SK-N-SH (cell line): ENCODE data around the gene GRIN2A. TPM values are rescaled to one million over a fixed set of nuclear protein-coding genes. Genes with fewer than 3 reads are reported as not detected.

Experiments used
- CTCF ChIA-PET: fragments of 300-600, 350-600 bp; formaldehyde crosslinking; extraction: SDS; loops from one replicate; lab custom pipeline; 2021; lab: Yijun Ruan, JAX
- POLR2A ChIA-PET: fragments of 350-600 bp; sonication (Branson Sonifier 250); formaldehyde crosslinking; extraction: SDS; loops from one replicate; lab custom pipeline; 2020; ENCODE audit warnings: antibody characterized with exemption, inconsistent platforms; lab: Yijun Ruan, JAX
- DNase-seq: peaks from one replicate; pipeline ENCODE4 v3.0.0; 2012
- H2AFZ ChIP-seq: fragments of 200-600 bp; sonication (generic); 2 replicates; pipeline ENCODE4 v1.8.1; 2016; ENCODE audit warnings: antibody characterized with exemption, mild to moderate bottlenecking, low read depth
- H3F3A ChIP-seq: fragments of 200-600 bp; sonication (generic); replicated peaks from 2 replicates; pipeline ENCODE3; 2016; ENCODE audit warnings: antibody characterized with exemption, mild to moderate bottlenecking; ENCODE audit not compliant: insufficient read depth
- H3K27ac ChIP-seq, 2 experiments: fragments of 200-500 bp in 1 of 2; fragments of 200-600 bp in 1 of 2; sonication (Bioruptor generic) in 1 of 2; sonication (generic), shearing (Covaris generic) in 1 of 2; 2 replicates each; pipeline versions ENCODE4 v1.5.1 to v1.6.1; 2014 to 2016; ENCODE audit warnings: low read depth in 2 of 2, inconsistent platforms in 1 of 2, low read length in 1 of 2, mild to moderate bottlenecking in 1 of 2, mixed read lengths in 1 of 2
- H3K27me3 ChIP-seq: fragments of 200-600 bp; sonication (generic), shearing (Covaris generic); 2 replicates; pipeline ENCODE4 v1.6.1; 2016; ENCODE audit warnings: mixed run types; ENCODE audit not compliant: insufficient read depth
- H3K36me3 ChIP-seq, 2 experiments: fragments of 200-500 bp in 1 of 2; fragments of 200-600 bp in 1 of 2; sonication (Bioruptor generic) in 1 of 2; sonication (generic) in 1 of 2; replicated peaks in 1 of 2; 2 replicates each; pipeline versions ENCODE3 to v1.5.1; 2014 to 2016; ENCODE audit warnings: low read length in 1 of 2, mild to moderate bottlenecking in 1 of 2; ENCODE audit not compliant: insufficient read depth in 2 of 2, control insufficient read depth in 1 of 2
- H3K4me1 ChIP-seq, 2 experiments: fragments of 200-500 bp in 1 of 2; fragments of 200-600 bp in 1 of 2; sonication (Bioruptor generic) in 1 of 2; sonication (generic), shearing (Covaris generic) in 1 of 2; 2 replicates each; pipeline versions ENCODE4 v1.5.1 to v1.6.1; 2014 to 2016; ENCODE audit warnings: low read depth in 1 of 2, low read length in 1 of 2, mixed run types in 1 of 2; ENCODE audit not compliant: insufficient read depth in 2 of 2, control insufficient read depth in 1 of 2
- H3K4me2 ChIP-seq: fragments of 200-600 bp; sonication (generic), shearing (Covaris generic); 2 replicates; pipeline ENCODE4 v1.6.1; 2017; ENCODE audit warnings: mixed run types
- H3K4me3 ChIP-seq, 2 experiments: fragments of 200-500 bp in 1 of 2; fragments of 200-600 bp in 1 of 2; sonication (Bioruptor generic) in 1 of 2; sonication (generic), shearing (Covaris generic) in 1 of 2; 2 replicates each; pipeline versions ENCODE4 v1.5.1 to v1.8.1; 2014 to 2016; ENCODE audit warnings: low read depth in 2 of 2, inconsistent platforms in 1 of 2, low read length in 1 of 2, mild to moderate bottlenecking in 1 of 2, mixed read lengths in 1 of 2, moderate library complexity in 1 of 2
- H3K79me2 ChIP-seq: fragments of 200-600 bp; sonication (generic); 2 replicates; pipeline ENCODE4 v1.8.1; 2017; ENCODE audit warnings: mild to moderate bottlenecking; ENCODE audit not compliant: insufficient read depth
- H3K9ac ChIP-seq: fragments of 200-600 bp; sonication (generic); 2 replicates; pipeline ENCODE4 v1.6.1; 2017; ENCODE audit warnings: mixed run types
- H3K9me2 ChIP-seq: fragments of 200-600 bp; sonication (generic); 2 replicates; pipeline ENCODE4 v1.6.1; 2017; ENCODE audit warnings: mixed run types
- H3K9me3 ChIP-seq: fragments of 200-600 bp; sonication (generic); 2 replicates; pipeline ENCODE4 v1.6.1; 2017; ENCODE audit warnings: mixed run types, mild to moderate bottlenecking, moderate library complexity
- H4K20me1 ChIP-seq: fragments of 200-600 bp; sonication (generic); 2 replicates; pipeline ENCODE4 v1.6.1; 2017; ENCODE audit warnings: mild to moderate bottlenecking, mixed run types; ENCODE audit not compliant: insufficient read depth
- CHD2 ChIP-seq: fragments of 150-350 bp; IDR thresholded peaks from 2 replicates; pipeline ENCODE4 v1.6.1; 2018; ENCODE audit warnings: low read length; ENCODE audit not compliant: partially characterized antibody
- EP300 ChIP-seq, 2 experiments: IDR thresholded peaks; 2 replicates each; pipeline versions ENCODE4 v1.4.0 to v1.6.1; 2012; ENCODE audit warnings: borderline replicate concordance in 1 of 2, low read depth in 1 of 2, low read length in 1 of 2
- FOXJ3 ChIP-seq: sonication (generic); formaldehyde crosslinking; IDR thresholded peaks from 2 replicates; pipeline ENCODE4 v1.5.1; 2020; ENCODE audit warnings: mild to moderate bottlenecking, missing genetic modification reagents
- FOXM1 ChIP-seq: IDR thresholded peaks from 2 replicates; pipeline ENCODE4 v1.4.0; 2012; ENCODE audit warnings: low read depth, mild to moderate bottlenecking
- GATA2 ChIP-seq: sonication (generic); formaldehyde crosslinking; IDR thresholded peaks from 2 replicates; pipeline ENCODE4 v1.5.0; 2020; ENCODE audit warnings: mild to moderate bottlenecking, missing genetic modification reagents
- JUND ChIP-seq: IDR thresholded peaks from 2 replicates; pipeline ENCODE4 v1.4.0; 2012
- MXI1 ChIP-seq: IDR thresholded peaks from 2 replicates; pipeline ENCODE4 v1.6.1; 2012; ENCODE audit warnings: mild to moderate bottlenecking, low read depth, low read length, improper control_type of control experiment
- NRF1 ChIP-seq: IDR thresholded peaks from 2 replicates; pipeline ENCODE4 v1.6.1; 2012; ENCODE audit warnings: low read depth, mild to moderate bottlenecking, low read length
- POLR2AphosphoS5 ChIP-seq: IDR thresholded peaks from 2 replicates; pipeline ENCODE4 v1.6.1; 2012; ENCODE audit warnings: low read depth, low read length
- RAD21 ChIP-seq: IDR thresholded peaks from 2 replicates; pipeline ENCODE4 v1.6.1; 2012; ENCODE audit warnings: mild to moderate bottlenecking, low read length
- RCOR1 ChIP-seq: fragments of 150-350 bp; IDR thresholded peaks from 2 replicates; pipeline ENCODE4 v1.6.1; 2017; ENCODE audit warnings: antibody characterized with exemption, low read length
- RFX5 ChIP-seq: IDR thresholded peaks from 2 replicates; pipeline ENCODE4 v1.6.1; 2012; ENCODE audit warnings: mild to moderate bottlenecking, improper control_type of control experiment, low read length
- RXRA ChIP-seq: IDR thresholded peaks from 2 replicates; pipeline ENCODE4 v1.4.0; 2012; ENCODE audit warnings: low read depth, mild to moderate bottlenecking, borderline replicate concordance
- SIN3A ChIP-seq: IDR thresholded peaks from 2 replicates; pipeline ENCODE4 v1.6.1; 2012; ENCODE audit warnings: low read depth, mild to moderate bottlenecking, low read length, moderate library complexity, borderline replicate concordance
- TAF1 ChIP-seq: IDR thresholded peaks from 2 replicates; pipeline ENCODE4 v1.6.1; 2012; ENCODE audit warnings: low read depth, mild to moderate bottlenecking, low read length, moderate library complexity, borderline replicate concordance
- TCF12 ChIP-seq: IDR thresholded peaks from 2 replicates; pipeline ENCODE4 v1.4.0; 2012
- TEAD4 ChIP-seq: IDR thresholded peaks from 2 replicates; pipeline ENCODE4 v1.4.0; 2012; ENCODE audit warnings: mild to moderate bottlenecking, borderline replicate concordance; ENCODE audit not compliant: insufficient read depth
- YY1 ChIP-seq: IDR thresholded peaks from 2 replicates; pipeline ENCODE4 v1.4.0; 2012; ENCODE audit warnings: low read depth, mild to moderate bottlenecking
- WGBS: methylation state at CpG from one replicate; pipeline ENCODE4 v1.1.6; 2017; ENCODE audit warnings: low lambda C conversion rate; 5-methylcytosine and 5-hydroxymethylcytosine counted together
- polyA plus RNA-seq, 3 experiments: library from polyadenylated mRNA; depleted of rRNA; stranded (reverse); fragments of >200 nt; gene quantifications; 2 replicates each; pipeline ENCODE4 v1.2.3, GENCODE V29; 2012
- TF ChIP-seq, protein P1 (sequence below): fragments of 200-600 bp; sonication (generic); IDR thresholded peaks from 2 replicates; pipeline ENCODE4 v1.6.1; 2017; ENCODE audit warnings: antibody characterized with exemption, mild to moderate bottlenecking, moderate library complexity
- TF ChIP-seq, protein P2 (sequence below): fragments of 150-350 bp; IDR thresholded peaks from 2 replicates; pipeline ENCODE4 v1.6.1; 2016; ENCODE audit warnings: mild to moderate bottlenecking, low read depth, low read length
- TF ChIP-seq, protein P3 (sequence below): fragments of 150-350 bp; IDR thresholded peaks from 2 replicates; pipeline ENCODE4 v1.6.1; 2017; ENCODE audit warnings: antibody characterized with exemption, low read length, low read depth, borderline replicate concordance
- TF ChIP-seq, protein P4 (sequence below): IDR thresholded peaks from 2 replicates; pipeline ENCODE4; 2012
- TF ChIP-seq, protein P5 (sequence below): IDR thresholded peaks from 2 replicates; pipeline ENCODE4 v1.6.1; 2012; ENCODE audit warnings: mild to moderate bottlenecking, low read depth, low read length, moderate library complexity
- TF ChIP-seq, protein P6 (sequence below): IDR thresholded peaks from 2 replicates; pipeline ENCODE4 v1.4.0; 2012; ENCODE audit warnings: low read depth, borderline replicate concordance

The GRIN2A gene
- polyA plus RNA-seq, 1 of the 3 experiments (the other 2 are of a cell fraction), result not detected

DNA sequence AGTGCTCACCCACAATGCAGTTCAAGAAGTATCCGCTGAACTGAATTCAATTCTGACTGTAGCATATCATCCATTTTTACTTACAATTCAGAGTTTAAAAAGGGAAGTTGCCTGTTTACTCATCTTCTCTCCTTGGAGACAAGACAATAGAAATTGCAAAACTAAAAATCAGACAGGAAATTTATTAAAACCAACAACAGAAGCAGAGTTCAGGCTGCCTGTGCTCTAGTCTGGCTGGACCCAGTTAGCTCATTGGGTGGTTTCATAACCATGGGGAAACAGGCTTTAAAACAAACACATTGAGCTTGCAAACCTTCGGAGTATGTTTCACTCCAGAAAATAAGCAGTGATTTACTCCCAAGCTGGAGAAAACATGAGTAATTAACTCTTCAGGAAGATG lies 321.4 kb downstream of the GRIN2A start (continued):
- TF ChIP-seq, protein P1, sequence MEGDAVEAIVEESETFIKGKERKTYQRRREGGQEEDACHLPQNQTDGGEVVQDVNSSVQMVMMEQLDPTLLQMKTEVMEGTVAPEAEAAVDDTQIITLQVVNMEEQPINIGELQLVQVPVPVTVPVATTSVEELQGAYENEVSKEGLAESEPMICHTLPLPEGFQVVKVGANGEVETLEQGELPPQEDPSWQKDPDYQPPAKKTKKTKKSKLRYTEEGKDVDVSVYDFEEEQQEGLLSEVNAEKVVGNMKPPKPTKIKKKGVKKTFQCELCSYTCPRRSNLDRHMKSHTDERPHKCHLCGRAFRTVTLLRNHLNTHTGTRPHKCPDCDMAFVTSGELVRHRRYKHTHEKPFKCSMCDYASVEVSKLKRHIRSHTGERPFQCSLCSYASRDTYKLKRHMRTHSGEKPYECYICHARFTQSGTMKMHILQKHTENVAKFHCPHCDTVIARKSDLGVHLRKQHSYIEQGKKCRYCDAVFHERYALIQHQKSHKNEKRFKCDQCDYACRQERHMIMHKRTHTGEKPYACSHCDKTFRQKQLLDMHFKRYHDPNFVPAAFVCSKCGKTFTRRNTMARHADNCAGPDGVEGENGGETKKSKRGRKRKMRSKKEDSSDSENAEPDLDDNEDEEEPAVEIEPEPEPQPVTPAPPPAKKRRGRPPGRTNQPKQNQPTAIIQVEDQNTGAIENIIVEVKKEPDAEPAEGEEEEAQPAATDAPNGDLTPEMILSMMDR, result no peak
- no peak for TF ChIP-seq TCF12
- no peak for TF ChIP-seq RXRA
- no peak for TF ChIP-seq NRF1
- no peak for TF ChIP-seq RFX5
- TF ChIP-seq RCOR1, result no peak
- no peak for TF ChIP-seq TAF1
- no peak for TF ChIP-seq YY1
- no peak for TF ChIP-seq GATA2
- TF ChIP-seq, protein P2, sequence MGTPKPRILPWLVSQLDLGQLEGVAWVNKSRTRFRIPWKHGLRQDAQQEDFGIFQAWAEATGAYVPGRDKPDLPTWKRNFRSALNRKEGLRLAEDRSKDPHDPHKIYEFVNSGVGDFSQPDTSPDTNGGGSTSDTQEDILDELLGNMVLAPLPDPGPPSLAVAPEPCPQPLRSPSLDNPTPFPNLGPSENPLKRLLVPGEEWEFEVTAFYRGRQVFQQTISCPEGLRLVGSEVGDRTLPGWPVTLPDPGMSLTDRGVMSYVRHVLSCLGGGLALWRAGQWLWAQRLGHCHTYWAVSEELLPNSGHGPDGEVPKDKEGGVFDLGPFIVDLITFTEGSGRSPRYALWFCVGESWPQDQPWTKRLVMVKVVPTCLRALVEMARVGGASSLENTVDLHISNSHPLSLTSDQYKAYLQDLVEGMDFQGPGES, result no peak
- TF ChIP-seq, protein P3, sequence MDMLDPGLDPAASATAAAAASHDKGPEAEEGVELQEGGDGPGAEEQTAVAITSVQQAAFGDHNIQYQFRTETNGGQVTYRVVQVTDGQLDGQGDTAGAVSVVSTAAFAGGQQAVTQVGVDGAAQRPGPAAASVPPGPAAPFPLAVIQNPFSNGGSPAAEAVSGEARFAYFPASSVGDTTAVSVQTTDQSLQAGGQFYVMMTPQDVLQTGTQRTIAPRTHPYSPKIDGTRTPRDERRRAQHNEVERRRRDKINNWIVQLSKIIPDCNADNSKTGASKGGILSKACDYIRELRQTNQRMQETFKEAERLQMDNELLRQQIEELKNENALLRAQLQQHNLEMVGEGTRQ, result no peak
- no peak for TF ChIP-seq SIN3A
- no peak for TF ChIP-seq FOXJ3 (CRISPR knock-in tag)

DNA sequence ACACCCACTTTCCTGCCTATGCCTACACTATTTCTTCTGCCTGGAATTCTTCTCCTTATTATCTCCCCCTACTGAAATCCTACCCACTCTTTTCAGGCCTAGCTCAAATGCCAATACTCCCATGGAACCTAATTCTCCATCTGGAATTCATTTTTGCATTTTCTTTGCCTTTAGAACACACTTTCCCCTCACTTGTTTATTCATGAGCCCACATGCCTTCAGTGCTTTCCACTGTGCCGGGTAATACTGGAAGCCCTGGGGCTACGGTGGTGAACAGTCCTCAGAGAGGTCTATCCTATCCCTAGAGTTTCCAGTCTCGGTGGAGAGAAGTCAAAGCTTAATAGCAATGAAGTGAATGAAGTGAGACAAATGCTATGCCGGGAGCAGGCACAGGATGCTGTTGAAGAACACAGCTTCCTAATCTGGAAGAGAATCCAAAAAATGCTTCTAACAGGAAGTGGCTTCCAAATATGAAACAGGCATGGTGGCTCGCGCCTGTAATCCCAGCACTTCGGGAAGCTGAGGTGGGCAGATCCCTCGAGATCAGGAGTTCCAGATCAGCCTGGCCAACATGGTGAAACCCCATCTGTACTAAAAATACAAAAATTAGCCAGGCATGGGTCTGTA lies 322.4 kb downstream of the GRIN2A start:
- Histone ChIP-seq H3K27ac (no peak overlapping the region), H2AFZ (no peak overlapping the region), H3K9me2 (no peaks in the 10 kb centered on the region), H3K4me2 (no peak overlapping the region), H3K9me3 (peaks cover 4% of the 10 kb centered on the region; the same call in 1 of the 2 replicates), H3K27me3 (no peaks in the 10 kb centered on the region), H3K79me2 (no peaks in the 10 kb centered on the region), H3K9ac (no peak overlapping the region), H3K36me3 (no peaks in the 10 kb centered on the region), H3F3A (no peaks in the 10 kb centered on the region), H3K4me1 (no peaks in the 10 kb centered on the region), H3K4me3 (no peak overlapping the region), H4K20me1 (no peaks in the 10 kb centered on the region)
- POLR2A ChIA-PET, result no interaction called here
- no peak for DNase-seq
- CTCF ChIA-PET, result no interaction called here
- 31% methylated on average over 8 of the region's 8 CpGs for WGBS
- TF ChIP-seq, protein P4, sequence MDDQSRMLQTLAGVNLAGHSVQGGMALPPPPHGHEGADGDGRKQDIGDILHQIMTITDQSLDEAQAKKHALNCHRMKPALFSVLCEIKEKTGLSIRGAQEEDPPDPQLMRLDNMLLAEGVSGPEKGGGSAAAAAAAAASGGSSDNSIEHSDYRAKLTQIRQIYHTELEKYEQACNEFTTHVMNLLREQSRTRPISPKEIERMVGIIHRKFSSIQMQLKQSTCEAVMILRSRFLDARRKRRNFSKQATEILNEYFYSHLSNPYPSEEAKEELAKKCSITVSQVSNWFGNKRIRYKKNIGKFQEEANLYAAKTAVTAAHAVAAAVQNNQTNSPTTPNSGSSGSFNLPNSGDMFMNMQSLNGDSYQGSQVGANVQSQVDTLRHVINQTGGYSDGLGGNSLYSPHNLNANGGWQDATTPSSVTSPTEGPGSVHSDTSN, result no peak
- TF ChIP-seq GATA2 (no peak), POLR2AphosphoS5 (no peak), EP300 (IDR thresholded peaks at IDR 0.05; ENCODE audit: borderline replicate concordance in 1 of 2, low read depth in 1 of 2, low read length in 1 of 2) (no peak), TCF12 (no peak), FOXM1 (no peak), FOXJ3 (CRISPR knock-in tag) (no peak), NRF1 (no peak), RAD21 (no peak), MXI1 (no peak), JUND (no peak), TEAD4 (no peak), CHD2 (no peak)
- TF ChIP-seq, protein P5, sequence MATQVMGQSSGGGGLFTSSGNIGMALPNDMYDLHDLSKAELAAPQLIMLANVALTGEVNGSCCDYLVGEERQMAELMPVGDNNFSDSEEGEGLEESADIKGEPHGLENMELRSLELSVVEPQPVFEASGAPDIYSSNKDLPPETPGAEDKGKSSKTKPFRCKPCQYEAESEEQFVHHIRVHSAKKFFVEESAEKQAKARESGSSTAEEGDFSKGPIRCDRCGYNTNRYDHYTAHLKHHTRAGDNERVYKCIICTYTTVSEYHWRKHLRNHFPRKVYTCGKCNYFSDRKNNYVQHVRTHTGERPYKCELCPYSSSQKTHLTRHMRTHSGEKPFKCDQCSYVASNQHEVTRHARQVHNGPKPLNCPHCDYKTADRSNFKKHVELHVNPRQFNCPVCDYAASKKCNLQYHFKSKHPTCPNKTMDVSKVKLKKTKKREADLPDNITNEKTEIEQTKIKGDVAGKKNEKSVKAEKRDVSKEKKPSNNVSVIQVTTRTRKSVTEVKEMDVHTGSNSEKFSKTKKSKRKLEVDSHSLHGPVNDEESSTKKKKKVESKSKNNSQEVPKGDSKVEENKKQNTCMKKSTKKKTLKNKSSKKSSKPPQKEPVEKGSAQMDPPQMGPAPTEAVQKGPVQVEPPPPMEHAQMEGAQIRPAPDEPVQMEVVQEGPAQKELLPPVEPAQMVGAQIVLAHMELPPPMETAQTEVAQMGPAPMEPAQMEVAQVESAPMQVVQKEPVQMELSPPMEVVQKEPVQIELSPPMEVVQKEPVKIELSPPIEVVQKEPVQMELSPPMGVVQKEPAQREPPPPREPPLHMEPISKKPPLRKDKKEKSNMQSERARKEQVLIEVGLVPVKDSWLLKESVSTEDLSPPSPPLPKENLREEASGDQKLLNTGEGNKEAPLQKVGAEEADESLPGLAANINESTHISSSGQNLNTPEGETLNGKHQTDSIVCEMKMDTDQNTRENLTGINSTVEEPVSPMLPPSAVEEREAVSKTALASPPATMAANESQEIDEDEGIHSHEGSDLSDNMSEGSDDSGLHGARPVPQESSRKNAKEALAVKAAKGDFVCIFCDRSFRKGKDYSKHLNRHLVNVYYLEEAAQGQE, result no peak
- TF ChIP-seq, protein P6, sequence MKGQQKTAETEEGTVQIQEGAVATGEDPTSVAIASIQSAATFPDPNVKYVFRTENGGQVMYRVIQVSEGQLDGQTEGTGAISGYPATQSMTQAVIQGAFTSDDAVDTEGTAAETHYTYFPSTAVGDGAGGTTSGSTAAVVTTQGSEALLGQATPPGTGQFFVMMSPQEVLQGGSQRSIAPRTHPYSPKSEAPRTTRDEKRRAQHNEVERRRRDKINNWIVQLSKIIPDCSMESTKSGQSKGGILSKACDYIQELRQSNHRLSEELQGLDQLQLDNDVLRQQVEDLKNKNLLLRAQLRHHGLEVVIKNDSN, result no peak
